ENCODE measurements around the gene NBL1. TPM values are rescaled to one million over a fixed set of nuclear protein-coding genes. Genes with fewer than 3 reads are reported as not detected.

Gene NBL1
- total RNA-seq, 1 experiment from 2014 or later = 117 TPM

GRCh38 chr1:19645411-19646251 is 1.5 kb downstream of the NBL1 start:
- Histone ChIP-seq H3K9ac (ENCODE audit: low read length) (peak overlapping the region; percentile 85), H3K27ac (ENCODE audit: low read length) (no peak overlapping the region), H4K20me1 (ENCODE audit: low read length) (no peaks in the 10 kb centered on the region), H3K4me1 (ENCODE audit: insufficient read depth, low read length) (peaks cover 31% of the 10 kb centered on the region), H2AFZ (ENCODE audit: low read length) (peak overlapping the region; percentile 98), H3K36me3 (ENCODE audit: low read depth, low read length) (no peaks in the 10 kb centered on the region), H3K9me3 (ENCODE audit: low read length) (no peaks in the 10 kb centered on the region), H3K27me3 (ENCODE audit: low read length) (no peaks in the 10 kb centered on the region), H3K79me2 (ENCODE audit: low read length) (peaks cover 51% of the 10 kb centered on the region), H3K4me2 (ENCODE audit: low read length) (peak overlapping the region; percentile 99), H3K4me3 (ENCODE audit: low read length) (peak overlapping the region; percentile 100), H3F3A (ENCODE audit: low read length, unreplicated experiment) (no peaks in the 10 kb centered on the region), H3K9me2 (replicated peaks; ENCODE audit: low read length) (no peaks in the 10 kb centered on the region)
- ChIA-PET POLR2A (ENCODE audit: unreplicated experiment) (interaction anchor here (0.5 kb wide), 1 partner anchor 160 kb away, joined by 15 read pairs; the partner anchor contains the start of gene CAPZB), CTCF (interaction anchor here (0.7 kb wide), 1 partner anchor 109 kb away, joined by 3 read pairs; no protein-coding TSS in a partner anchor)
- peak; percentile 10; the same call in 1 of the 2 replicates for ATAC-seq
- no peak for DNase-seq
- no peak for TF ChIP-seq EZH2phosphoT487 (IDR thresholded peaks at IDR 0.05; ENCODE audit: borderline replicate concordance, low read length)
- TF ChIP-seq, protein P1, sequence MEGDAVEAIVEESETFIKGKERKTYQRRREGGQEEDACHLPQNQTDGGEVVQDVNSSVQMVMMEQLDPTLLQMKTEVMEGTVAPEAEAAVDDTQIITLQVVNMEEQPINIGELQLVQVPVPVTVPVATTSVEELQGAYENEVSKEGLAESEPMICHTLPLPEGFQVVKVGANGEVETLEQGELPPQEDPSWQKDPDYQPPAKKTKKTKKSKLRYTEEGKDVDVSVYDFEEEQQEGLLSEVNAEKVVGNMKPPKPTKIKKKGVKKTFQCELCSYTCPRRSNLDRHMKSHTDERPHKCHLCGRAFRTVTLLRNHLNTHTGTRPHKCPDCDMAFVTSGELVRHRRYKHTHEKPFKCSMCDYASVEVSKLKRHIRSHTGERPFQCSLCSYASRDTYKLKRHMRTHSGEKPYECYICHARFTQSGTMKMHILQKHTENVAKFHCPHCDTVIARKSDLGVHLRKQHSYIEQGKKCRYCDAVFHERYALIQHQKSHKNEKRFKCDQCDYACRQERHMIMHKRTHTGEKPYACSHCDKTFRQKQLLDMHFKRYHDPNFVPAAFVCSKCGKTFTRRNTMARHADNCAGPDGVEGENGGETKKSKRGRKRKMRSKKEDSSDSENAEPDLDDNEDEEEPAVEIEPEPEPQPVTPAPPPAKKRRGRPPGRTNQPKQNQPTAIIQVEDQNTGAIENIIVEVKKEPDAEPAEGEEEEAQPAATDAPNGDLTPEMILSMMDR (conservative IDR thresholded peaks at IDR 0.05; ENCODE audit: low read depth, low read length) = no peak
- no peak for TF ChIP-seq EZH2 (IDR thresholded peaks at IDR 0.05; ENCODE audit: low read length, unreplicated experiment)
- intact Hi-C loops (cut with micrococcal nuclease) = loop anchor here (2.0 kb wide), 1 partner anchor 163 kb away; no protein-coding TSS in a partner anchor
- no TSS peak for BruUV-seq (replicated peaks)

GRCh38 chr1:19646377-19647319 is 2.5 kb downstream of the NBL1 start:
- TF ChIP-seq EZH2 (IDR thresholded peaks at IDR 0.05; ENCODE audit: low read length, unreplicated experiment) (no peak), EZH2phosphoT487 (IDR thresholded peaks at IDR 0.05; ENCODE audit: borderline replicate concordance, low read length) (no peak)
- TF ChIP-seq, protein P1 (conservative IDR thresholded peaks at IDR 0.05; ENCODE audit: low read depth, low read length) = no peak
- Histone ChIP-seq H4K20me1 (ENCODE audit: low read length) (no peaks in the 10 kb centered on the region), H3K4me1 (ENCODE audit: insufficient read depth, low read length) (peaks cover 28% of the 10 kb centered on the region), H3K4me3 (ENCODE audit: low read length) (no peak overlapping the region), H3K4me2 (ENCODE audit: low read length) (peak overlapping the region; percentile 99; the same call in 1 of the 2 replicates), H3K27me3 (ENCODE audit: low read length) (no peaks in the 10 kb centered on the region), H3K79me2 (ENCODE audit: low read length) (peaks cover 51% of the 10 kb centered on the region), H3K9ac (ENCODE audit: low read length) (no peak overlapping the region), H3F3A (ENCODE audit: low read length, unreplicated experiment) (no peaks in the 10 kb centered on the region), H3K36me3 (ENCODE audit: low read depth, low read length) (no peaks in the 10 kb centered on the region), H3K9me3 (ENCODE audit: low read length) (no peaks in the 10 kb centered on the region), H3K27ac (ENCODE audit: low read length) (no peak overlapping the region), H3K9me2 (replicated peaks; ENCODE audit: low read length) (no peaks in the 10 kb centered on the region), H2AFZ (ENCODE audit: low read length) (no peak overlapping the region)
- ChIA-PET CTCF (interaction anchor here (0.7 kb wide), 2 partner anchors 64 to 108 kb away, joined by 3 to 5 read pairs; no protein-coding TSS in a partner anchor), POLR2A (ENCODE audit: unreplicated experiment) (interaction anchor here (0.5 kb wide), 2 partner anchors 161 kb away, joined by 4 to 15 read pairs; partner anchors contain the start of gene CAPZB)
- peak; percentile 17 for DNase-seq
- no peak for ATAC-seq
- intact Hi-C loops (cut with micrococcal nuclease) = loop anchor here (2.0 kb wide), 1 partner anchor 164 kb away; no protein-coding TSS in a partner anchor
- no TSS peak for BruUV-seq (replicated peaks)

Data from PC-3 (cell line).